CD8-positive, alpha-beta memory T cell (primary cell): ENCODE measurements around the gene CLPSL2. TPM values are rescaled to one million over a fixed set of nuclear protein-coding genes. Genes with fewer than 3 reads are reported as not detected.
A peak's percentile ranks its signal among the peaks of the same experiment; 100 is the strongest.
"Not testable (repeated sequence)": the region's sequence is repeated elsewhere in the genome, so short reads cannot be mapped to it uniquely, and the experiment has no call there.

ENCODE experiments used
- CTCF ChIA-PET: fragments of 350-600 bp; sonication (Branson Sonifier 250); formaldehyde crosslinking; loops from one replicate; lab custom pipeline; 2021; ENCODE audit warnings: antibody characterized with exemption; lab: Charles Lee
- POLR2A ChIA-PET: fragments of 350-600 bp; sonication (Branson Sonifier 250); formaldehyde crosslinking; loops from one replicate; lab custom pipeline; 2021; ENCODE audit warnings: antibody characterized with exemption; lab: Charles Lee
- DNase-seq, 5 donors: peaks; one replicate each; pipeline versions ENCODE4 v3.0.0 to v3.0.0-alpha.2; 2020 to 2022; ENCODE audit warnings: mixed read lengths in 1 of 5
- H3K27ac ChIP-seq: one replicate; pipeline ENCODE4 v1.7.0; 2013; ENCODE audit warnings: low read depth, mild to moderate bottlenecking, low read length, moderate library complexity
- H3K27me3 ChIP-seq: 2 replicates; pipeline ENCODE4 v1.7.0; 2013; ENCODE audit warnings: low read length, mild to moderate bottlenecking; ENCODE audit not compliant: insufficient read depth, poor library complexity, severe bottlenecking
- H3K36me3 ChIP-seq: 2 replicates; pipeline ENCODE4 v1.7.0; 2013; ENCODE audit warnings: mild to moderate bottlenecking, low read length, moderate library complexity; ENCODE audit not compliant: insufficient read depth
- H3K4me1 ChIP-seq: 2 replicates; pipeline ENCODE4 v1.7.0; 2013; ENCODE audit warnings: mild to moderate bottlenecking, low read length, moderate library complexity; ENCODE audit not compliant: insufficient read depth
- H3K4me3 ChIP-seq: 2 replicates; pipeline ENCODE4 v1.7.0; 2013; ENCODE audit warnings: mild to moderate bottlenecking, low read length
- H3K9me3 ChIP-seq: 2 replicates; pipeline ENCODE4 v1.7.0; 2013; ENCODE audit warnings: mild to moderate bottlenecking, low read length
- H3K27ac Mint-ChIP-seq, 8 donors: one replicate each; pipeline ENCODE4 v1.8.0; 2020 to 2021; ENCODE audit warnings: mixed read lengths in 8 of 8, mild to moderate bottlenecking in 6 of 8, inconsistent platforms in 3 of 8, moderate library complexity in 3 of 8
- H3K27me3 Mint-ChIP-seq, 2 donors: one replicate each; pipeline ENCODE4 v1.8.0; 2020 to 2021; ENCODE audit warnings: mixed read lengths in 2 of 2, mild to moderate bottlenecking in 1 of 2, moderate library complexity in 1 of 2
- H3K36me3 Mint-ChIP-seq, 3 donors: one replicate each; pipeline ENCODE4 v1.8.0; 2020 to 2021; ENCODE audit warnings: mixed read lengths in 3 of 3, inconsistent platforms in 1 of 3, mild to moderate bottlenecking in 1 of 3
- H3K4me1 Mint-ChIP-seq, 3 donors: one replicate each; pipeline ENCODE4 v1.8.0; 2020 to 2021; ENCODE audit warnings: mixed read lengths in 3 of 3, inconsistent platforms in 1 of 3, mild to moderate bottlenecking in 1 of 3
- H3K4me3 Mint-ChIP-seq, 7 donors: one replicate each; pipeline ENCODE4 v1.8.0; 2020 to 2021; ENCODE audit warnings: mixed read lengths in 7 of 7, mild to moderate bottlenecking in 6 of 7, moderate library complexity in 4 of 7, inconsistent platforms in 2 of 7
- H3K9me3 Mint-ChIP-seq, 5 donors: one replicate each; pipeline ENCODE4 v1.8.0; 2020 to 2022; ENCODE audit warnings: mixed read lengths in 5 of 5, mild to moderate bottlenecking in 3 of 5, moderate library complexity in 2 of 5, inconsistent platforms in 1 of 5
- polyA plus RNA-seq: library from polyadenylated mRNA; unstranded; fragments of 300-500 nt; fragmentation: Illumina TruSeq; gene quantifications from one replicate; pipeline ENCODE4 v1.2.3, GENCODE V29; 2021
- total RNA-seq, 2 experiments: library from RNA; stranded (reverse); gene quantifications; one replicate each; pipeline ENCODE4 v1.2.3, GENCODE V29; 2021

The CLPSL2 gene
- total and polyA plus RNA-seq, 3 experiments from 2014 or later = not detected

- Mint-ChIP-seq H3K36me3 (peaks cover 0 to 2% (median 0%) of the 10 kb centered on the region in 3 donors), H3K27ac (peak overlapping the region; percentile 88 to 98 (median 96)), H3K4me1 (peaks cover 70 to 91% (median 77%) of the 10 kb centered on the region in 3 donors), H3K27me3 (peaks cover 0 to 4% of the 10 kb centered on the region in 2 donors), H3K4me3 (peak overlapping the region; percentile 84 to 94 (median 88)), H3K9me3 (no peaks in the 10 kb centered on the region)
- H3K4me1 ChIP-seq = peaks cover 82% of the 10 kb centered on the region
- no peaks in the 10 kb centered on the region for H3K36me3 ChIP-seq
- H3K27me3 ChIP-seq = no peaks in the 10 kb centered on the region
- no peaks in the 10 kb centered on the region for H3K9me3 ChIP-seq
- ChIA-PET POLR2A (interaction anchor here (1.0 to 2.3 kb wide), 3 partner anchors 12 to 130 kb away, joined by 3 to 23 read pairs (median 5); no protein-coding TSS in a partner anchor), CTCF (interaction anchor here (1.0 to 8.6 kb wide), 4 partner anchors 62 to 156 kb away, joined by 4 to 113 read pairs (median 12); no protein-coding TSS in a partner anchor)
- DNase-seq = peak; percentile 83 to 96 (median 90)
- H3K27ac ChIP-seq = peak overlapping the region; percentile 87
- peak overlapping the region; percentile 80 for H3K4me3 ChIP-seq
Observed at GRCh38 chr6:35731414-35731735, 45.0 kb upstream of the CLPSL2 start.

DNA sequence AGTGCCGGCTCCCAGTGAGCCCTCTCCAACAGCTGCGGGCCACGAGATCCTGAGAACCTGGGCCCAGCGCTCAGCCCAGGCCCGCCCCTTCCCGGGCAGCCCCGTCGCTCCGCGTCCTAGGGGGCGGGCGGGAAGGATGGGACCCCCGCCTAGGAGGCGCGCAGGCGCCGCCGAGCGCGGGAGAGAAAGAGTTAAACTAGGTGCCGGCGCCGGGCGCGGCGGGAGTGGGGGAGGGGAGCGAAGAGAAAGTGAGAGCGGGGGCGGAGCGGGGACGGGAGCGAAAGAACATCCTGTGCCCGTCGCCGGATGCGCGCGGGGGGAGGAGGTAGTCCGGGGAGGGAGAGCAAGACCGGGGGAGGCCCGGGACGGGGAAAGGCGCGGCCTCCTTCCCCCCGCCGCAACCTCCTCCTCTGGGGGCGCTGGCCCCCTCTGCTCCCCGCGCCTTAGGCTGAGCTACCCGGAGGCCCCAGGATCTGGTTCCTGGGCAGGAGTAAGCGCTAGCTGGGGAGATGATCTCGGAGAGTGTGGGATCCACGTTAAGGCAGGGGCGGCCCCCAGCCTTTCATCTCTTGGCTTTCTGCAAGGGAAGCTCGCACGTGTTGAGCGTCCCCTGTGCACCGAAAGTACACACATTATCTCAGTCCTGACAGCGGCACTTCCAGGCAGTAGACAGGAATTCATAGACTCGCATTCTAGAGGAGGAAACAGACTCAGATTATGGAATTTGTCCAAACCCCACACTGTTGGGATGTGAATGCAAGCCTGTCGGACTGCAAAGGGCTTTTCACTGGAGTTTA lies 44.5 kb upstream of the CLPSL2 start:
- H3K4me1 Mint-ChIP-seq = peaks cover 66 to 91% (median 74%) of the 10 kb centered on the region in 3 donors
- H3K36me3 Mint-ChIP-seq = peaks cover 0 to 2% (median 0%) of the 10 kb centered on the region in 3 donors
- Histone ChIP-seq H3K36me3 (no peaks in the 10 kb centered on the region), H3K27me3 (no peaks in the 10 kb centered on the region), H3K4me1 (peaks cover 82% of the 10 kb centered on the region), H3K9me3 (no peaks in the 10 kb centered on the region), H3K4me3 (peak overlapping the region; percentile 80), H3K27ac (peak overlapping the region; percentile 87)
- H3K9me3 Mint-ChIP-seq = no peaks in the 10 kb centered on the region
- peak overlapping the region; percentile 88 to 98 (median 96) for H3K27ac Mint-ChIP-seq
- peak; percentile 88 to 97 (median 92) for DNase-seq
- POLR2A ChIA-PET = interaction anchor here (0.5 to 2.3 kb wide), 9 partner anchors 13 to 261 kb away, joined by 3 to 23 read pairs (median 4); partner anchors contain the start of gene FKBP5
- CTCF ChIA-PET = interaction anchor here (0.8 to 8.6 kb wide), 13 partner anchors 28 to 185 kb away, joined by 3 to 113 read pairs (median 4); no protein-coding TSS in a partner anchor
- H3K27me3 Mint-ChIP-seq = peaks cover 0 to 4% of the 10 kb centered on the region in 2 donors
- H3K4me3 Mint-ChIP-seq = peak overlapping the region; percentile 84 to 94 (median 88)

GRCh38 chr6:35733633-35734032 lies 42.8 kb upstream of the CLPSL2 start:
- H3K4me3 ChIP-seq = no peak overlapping the region
- ChIA-PET CTCF (interaction anchor here (1.0 to 8.6 kb wide), 7 partner anchors 46 to 210 kb away, joined by 3 to 113 read pairs (median 7); no protein-coding TSS in a partner anchor), POLR2A (interaction anchor here (1.0 kb wide), 1 partner anchor 110 kb away, joined by 4 read pairs; no protein-coding TSS in a partner anchor)
- no peaks in the 10 kb centered on the region for H3K27me3 ChIP-seq
- H3K27me3 Mint-ChIP-seq = no peaks in the 10 kb centered on the region
- peaks cover 0 to 2% (median 0%) of the 10 kb centered on the region in 3 donors for H3K36me3 Mint-ChIP-seq
- peak overlapping the region in 6 of 8 donors; percentile 17 to 96 (median 53) for H3K27ac Mint-ChIP-seq
- no peaks in the 10 kb centered on the region for H3K9me3 ChIP-seq
- H3K27ac ChIP-seq = no peak overlapping the region
- H3K4me1 ChIP-seq = peaks cover 76% of the 10 kb centered on the region
- no peaks in the 10 kb centered on the region for H3K9me3 Mint-ChIP-seq
- H3K4me3 Mint-ChIP-seq = peak overlapping the region in 1 of 7 donors; percentile 8
- no peaks in the 10 kb centered on the region for H3K36me3 ChIP-seq
- peaks cover 62 to 85% (median 69%) of the 10 kb centered on the region in 3 donors for H3K4me1 Mint-ChIP-seq
- DNase-seq = no peak

DNA sequence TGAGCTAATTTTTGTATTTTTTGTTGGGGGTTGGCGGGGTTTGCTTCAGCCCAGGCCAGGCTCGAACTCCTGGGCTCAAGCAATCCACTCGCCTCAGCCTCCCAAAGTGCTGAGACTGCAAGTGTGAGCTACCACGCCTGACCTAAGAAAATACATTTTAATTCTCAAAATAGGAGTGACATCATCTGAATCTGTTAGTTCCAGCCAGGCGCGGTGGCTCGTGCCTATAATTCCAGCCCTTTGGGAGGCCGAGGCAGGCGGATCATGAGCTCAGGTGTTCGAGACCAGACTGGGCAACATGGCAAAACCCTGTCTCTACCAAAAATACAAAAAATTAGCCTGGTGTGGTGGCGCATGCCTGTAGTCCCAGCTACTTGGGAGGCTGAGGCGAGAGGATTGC lies 42.1 kb upstream of the CLPSL2 start:
- H3K9me3 ChIP-seq, POLR2A ChIA-PET, H3K4me3 ChIP-seq, DNase-seq, H3K27me3 ChIP-seq, H3K36me3 ChIP-seq, H3K4me3 Mint-ChIP-seq, H3K27me3 Mint-ChIP-seq, H3K36me3 Mint-ChIP-seq, H3K27ac ChIP-seq, H3K9me3 Mint-ChIP-seq: not testable (repeated sequence)
- H3K4me1 Mint-ChIP-seq = peaks cover 55 to 78% (median 62%) of the 10 kb centered on the region in 3 donors
- peaks cover 69% of the 10 kb centered on the region for H3K4me1 ChIP-seq
- H3K27ac Mint-ChIP-seq = peak overlapping the region in 1 of 8 donors; percentile 60
- CTCF ChIA-PET = interaction anchor here (1.0 to 8.6 kb wide), 8 partner anchors 47 to 211 kb away, joined by 3 to 113 read pairs (median 11); no protein-coding TSS in a partner anchor

DNA sequence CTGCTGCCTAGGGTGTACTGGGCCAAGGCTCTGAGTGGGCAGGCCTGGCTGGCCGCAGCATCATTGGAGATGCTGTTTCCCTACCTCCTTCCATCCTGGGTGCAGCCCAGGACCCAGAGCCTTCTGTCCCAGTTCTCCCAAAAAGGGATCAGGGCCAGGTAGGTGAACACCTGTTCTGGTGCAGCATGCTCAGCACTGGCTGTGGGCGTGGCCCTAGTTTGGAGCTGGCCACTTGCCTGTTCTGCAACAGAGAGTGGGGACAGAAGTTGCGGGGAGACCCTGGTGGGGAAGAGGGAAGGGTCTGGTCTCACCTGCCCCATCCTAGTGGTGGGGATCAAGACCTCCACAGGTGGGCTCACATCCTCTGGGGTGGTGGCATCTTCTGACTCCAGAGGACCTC lies 40.9 kb upstream of the CLPSL2 start:
- Histone ChIP-seq H3K27me3 (no peaks in the 10 kb centered on the region), H3K27ac (no peak overlapping the region), H3K4me3 (no peak overlapping the region), H3K9me3 (no peaks in the 10 kb centered on the region), H3K36me3 (no peaks in the 10 kb centered on the region), H3K4me1 (peaks cover 58% of the 10 kb centered on the region)
- no peak for DNase-seq
- H3K9me3 Mint-ChIP-seq = no peaks in the 10 kb centered on the region
- POLR2A ChIA-PET = interaction anchor here (0.6 to 1.5 kb wide), 4 partner anchors 133 to 293 kb away, joined by 4 to 6 read pairs (median 4); no protein-coding TSS in a partner anchor
- H3K27ac Mint-ChIP-seq = peak overlapping the region in 2 of 8 donors; percentile 73 to 89
- CTCF ChIA-PET = interaction anchor here (0.9 to 8.6 kb wide), 20 partner anchors 9 to 268 kb away, joined by 3 to 113 read pairs (median 19); partner anchors contain the start of gene RPL10A
- H3K36me3 Mint-ChIP-seq = peaks cover 0 to 2% (median 0%) of the 10 kb centered on the region in 3 donors
- peaks cover 44 to 66% (median 51%) of the 10 kb centered on the region in 3 donors for H3K4me1 Mint-ChIP-seq
- H3K4me3 Mint-ChIP-seq = no peak overlapping the region
- no peaks in the 10 kb centered on the region for H3K27me3 Mint-ChIP-seq

- no peak overlapping the region for H3K4me3 ChIP-seq
- peaks cover 51% of the 10 kb centered on the region for H3K4me1 ChIP-seq
- peaks cover 0 to 2% (median 0%) of the 10 kb centered on the region in 3 donors for H3K36me3 Mint-ChIP-seq
- ChIA-PET POLR2A (interaction anchor here (0.6 to 1.5 kb wide), 8 partner anchors 98 to 444 kb away, joined by 3 to 6 read pairs (median 3); no protein-coding TSS in a partner anchor), CTCF (interaction anchor here (0.7 to 8.6 kb wide), 44 partner anchors 10 to 441 kb away, joined by 3 to 113 read pairs (median 6); partner anchors contain the start of genes PPARD and RPL10A)
- H3K27ac Mint-ChIP-seq = peak overlapping the region in 7 of 8 donors; percentile 40 to 89 (median 73)
- H3K27me3 Mint-ChIP-seq = no peaks in the 10 kb centered on the region
- H3K4me3 Mint-ChIP-seq = peak overlapping the region in 5 of 7 donors; percentile 27 to 63 (median 49)
- H3K27me3 ChIP-seq = no peaks in the 10 kb centered on the region
- no peak overlapping the region for H3K27ac ChIP-seq
- H3K9me3 ChIP-seq = no peaks in the 10 kb centered on the region
- H3K9me3 Mint-ChIP-seq = no peaks in the 10 kb centered on the region
- H3K36me3 ChIP-seq = no peaks in the 10 kb centered on the region
- peaks cover 38 to 57% (median 44%) of the 10 kb centered on the region in 3 donors for H3K4me1 Mint-ChIP-seq
- DNase-seq = peak; percentile 74 to 90 (median 79)
Observed at GRCh38 chr6:35736253-35736894, 40.0 kb upstream of the CLPSL2 start.

DNA sequence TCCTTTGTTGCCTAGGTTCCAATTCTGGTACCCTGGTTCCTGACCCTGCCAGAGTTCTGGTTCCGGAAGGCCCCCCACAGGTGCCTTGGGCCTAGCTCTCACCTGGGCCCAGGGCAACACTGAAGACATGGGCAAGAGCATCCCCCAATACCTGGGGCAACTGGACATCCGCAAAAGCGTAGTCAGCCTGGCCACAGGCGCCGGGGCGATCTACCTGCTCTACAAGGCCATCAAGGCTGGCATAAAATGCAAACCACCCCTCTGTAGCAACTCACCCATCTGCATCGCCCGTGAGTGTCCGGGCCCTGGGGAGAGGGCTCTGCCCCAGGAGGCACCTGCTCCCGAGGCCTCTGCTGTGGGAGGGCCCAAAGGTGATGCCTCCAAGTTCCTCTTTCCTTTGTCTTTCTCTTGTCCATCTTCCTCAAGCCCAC lies 39.4 kb upstream of the CLPSL2 start, which contains the start of gene ARMC12:
TSS of gene ARMC12 (plus strand) at position 51 of the 431 bp plus-strand sequence. CDS start at position 128, 77 bp downstream.
- CTCF ChIA-PET = interaction anchor here (0.7 to 8.6 kb wide), 53 partner anchors 10 to 443 kb away, joined by 3 to 113 read pairs (median 5); partner anchors contain the start of genes PPARD and RPL10A
- no peaks in the 10 kb centered on the region for H3K36me3 Mint-ChIP-seq
- no peaks in the 10 kb centered on the region for H3K9me3 Mint-ChIP-seq
- H3K27me3 ChIP-seq = no peaks in the 10 kb centered on the region
- POLR2A ChIA-PET = interaction anchor here (1.0 to 1.5 kb wide), 3 partner anchors 99 to 134 kb away, joined by 3 to 6 read pairs (median 3); no protein-coding TSS in a partner anchor
- no peaks in the 10 kb centered on the region for H3K9me3 ChIP-seq
- no peaks in the 10 kb centered on the region for H3K27me3 Mint-ChIP-seq
- H3K4me1 Mint-ChIP-seq = peaks cover 38 to 52% (median 43%) of the 10 kb centered on the region in 3 donors
- no peak within 1 kb of the TSS for H3K4me3 ChIP-seq
- H3K27ac ChIP-seq = no peak within 1 kb of the TSS
- H3K4me1 ChIP-seq = peaks cover 51% of the 10 kb centered on the region
- H3K27ac Mint-ChIP-seq = peak within 1 kb of the TSS; percentile 74 to 94 (median 83)
- H3K36me3 ChIP-seq = no peaks in the 10 kb centered on the region
- H3K4me3 Mint-ChIP-seq = peak within 1 kb of the TSS; percentile 27 to 71 (median 55)
- DNase-seq = no peak
